Activated CD4-positive, CD25-positive, alpha-beta regulatory T cell (primary cell): Measurements from ENCODE around the gene ITIH3.
"Not testable (repeated sequence)": the region's sequence is repeated elsewhere in the genome, so short reads cannot be mapped to it uniquely, and the experiment has no call there.

Experiments
- DNase-seq, 4 experiments: peaks; one replicate each; lab custom pipeline; 2025; lab: John Stamatoyannopoulos, UW

Gene ITIH3

GRCh38 chr3:52794612-52795099 is at the start of gene ITIH3:
Gene ITIH3 (plus strand): TSS chr3:52794796. CDS start chr3:52794804, 8 bp downstream.
- no peak for DNase-seq

GRCh38 chr3:52752045-52752660 is 42.4 kb upstream of the ITIH3 start:
- no peak for DNase-seq

- DNase-seq, result no peak
Observed at GRCh38 chr3:52754373-52754772, 40.2 kb upstream of the ITIH3 start.

GRCh38 chr3:52756141-52756540 is 38.5 kb upstream of the ITIH3 start:
- no peak for DNase-seq

- DNase-seq, result no peak
Observed at GRCh38 chr3:52763466-52763865, 31.1 kb upstream of the ITIH3 start.

GRCh38 chr3:52769786-52770455 is 24.7 kb upstream of the ITIH3 start:
- no peak for DNase-seq

GRCh38 chr3:52770496-52771333 is 23.9 kb upstream of the ITIH3 start, which contains the start of gene NEK4:
Gene NEK4 (minus strand): TSS chr3:52770940. CDS start chr3:52770746, 194 bp downstream.
- DNase-seq, result peak; percentile 57 to 71 (median 71)

- DNase-seq, result no peak
Observed at GRCh38 chr3:52771334-52771681, 23.3 kb upstream of the ITIH3 start.

GRCh38 chr3:52771702-52772101 is 22.9 kb upstream of the ITIH3 start:
- no peak for DNase-seq

GRCh38 chr3:52773361-52774065 is 21.1 kb upstream of the ITIH3 start:
- DNase-seq, result no peak

GRCh38 chr3:52774066-52774713 is 20.4 kb upstream of the ITIH3 start:
- no peak for DNase-seq

- no peak for DNase-seq
Observed at GRCh38 chr3:52774901-52775864, 19.4 kb upstream of the ITIH3 start.

GRCh38 chr3:52775877-52776276 is 18.7 kb upstream of the ITIH3 start:
- DNase-seq, result no peak

GRCh38 chr3:52776486-52776885 is 18.1 kb upstream of the ITIH3 start:
- not testable (repeated sequence) for DNase-seq

GRCh38 chr3:52777127-52777958 is 17.3 kb upstream of the ITIH3 start, which contains the start of gene ITIH1:
Gene ITIH1 (plus strand): TSS chr3:52777599. CDS start chr3:52777616, 17 bp downstream.
- no peak for DNase-seq

GRCh38 chr3:52777959-52778805 is 16.4 kb upstream of the ITIH3 start:
- no peak for DNase-seq

GRCh38 chr3:52779011-52779836 is 15.4 kb upstream of the ITIH3 start:
- no peak for DNase-seq
